GM18909 (cell line): ENCODE data around the gene SLC6A4.
"Not testable (repeated sequence)": the region's sequence is repeated elsewhere in the genome, so short reads cannot be mapped to it uniquely, and the experiment has no call there.

Experiments used
- ATAC-seq: cut with Tn5 transposase; IDR thresholded peaks from one replicate; pipeline ENCODE4 v1.9.1; 2021; ENCODE audit warnings: mild to moderate bottlenecking; ENCODE audit not compliant: unreplicated experiment, poor library complexity

SLC6A4 gene

DNA sequence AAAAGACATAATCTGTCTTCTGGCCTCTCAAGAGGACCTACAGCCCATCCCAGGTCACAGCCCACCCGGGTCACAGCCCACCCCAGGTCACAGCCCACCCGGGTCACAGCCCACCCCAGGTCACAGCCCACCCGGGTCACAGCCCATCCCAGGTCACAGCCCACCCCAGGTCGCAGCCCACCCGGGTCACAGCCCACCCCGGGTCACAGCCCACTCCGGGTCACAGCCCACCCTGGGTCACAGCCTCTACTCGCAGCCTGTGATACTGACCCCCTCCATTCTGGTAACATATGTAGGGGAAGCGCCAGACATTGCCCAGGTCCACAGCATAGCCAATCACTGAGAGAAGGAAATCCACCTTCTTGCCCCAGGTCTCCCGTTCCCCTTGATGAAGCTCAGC is 14.2 kb downstream of the SLC6A4 start:
- no peak for ATAC-seq

DNA sequence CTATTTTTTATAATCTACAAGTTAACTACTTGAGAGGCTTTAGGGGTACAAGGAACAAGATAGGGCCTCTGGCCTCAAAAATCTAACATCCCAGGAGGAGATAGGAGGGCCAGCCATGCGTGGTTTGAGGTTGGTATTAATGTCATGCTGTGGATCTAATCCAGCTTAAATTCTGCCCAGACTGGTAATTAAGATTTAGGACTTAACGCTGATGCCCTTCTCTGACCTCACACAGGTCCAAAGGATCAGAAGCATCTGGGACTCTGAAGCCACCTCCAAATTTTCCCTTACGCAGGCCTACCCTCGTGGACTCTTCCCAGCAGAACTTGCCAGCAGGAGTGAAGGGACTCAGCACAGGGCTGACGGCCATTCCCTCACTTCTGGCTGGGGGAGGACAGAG is 15.1 kb downstream of the SLC6A4 start:
- no peak for ATAC-seq

DNA sequence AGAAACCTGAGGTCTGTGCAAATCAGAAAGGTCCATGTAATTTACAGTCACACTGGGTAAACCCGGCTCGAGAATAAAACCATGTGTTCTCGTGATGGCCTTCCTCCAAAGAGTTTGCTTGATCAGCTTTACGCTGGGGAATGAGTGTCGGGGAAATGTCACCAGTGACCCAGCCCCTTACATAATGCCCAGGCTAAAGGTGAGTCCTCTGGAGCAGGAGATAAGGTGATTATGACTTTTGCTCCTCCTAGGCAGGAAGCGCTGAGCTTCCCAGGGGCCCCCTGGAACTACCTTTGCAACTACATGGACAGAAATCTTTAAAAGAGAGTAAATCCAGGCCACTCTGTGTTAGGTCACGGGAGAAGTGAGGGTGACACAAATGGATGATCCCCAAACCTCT is 15.7 kb downstream of the SLC6A4 start:
- ATAC-seq: no peak

DNA sequence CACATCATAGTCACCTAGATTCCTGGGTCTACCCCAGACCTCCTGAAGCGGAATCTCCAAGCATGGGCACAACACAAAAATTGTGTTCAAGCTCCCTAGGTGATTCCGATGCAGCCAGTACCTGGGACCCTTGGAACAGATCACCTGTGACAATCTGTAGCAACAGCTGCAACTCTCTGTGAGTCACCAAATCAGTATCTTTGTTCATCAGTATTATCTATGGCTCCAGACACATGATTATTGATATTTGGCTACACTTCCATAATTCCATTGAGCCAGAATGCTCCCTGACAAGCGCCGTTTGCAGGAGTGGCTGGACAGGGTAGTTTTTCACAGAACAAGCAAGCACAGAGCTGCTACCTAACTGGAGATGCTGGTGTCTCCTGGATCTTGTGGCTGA is 16.2 kb downstream of the SLC6A4 start:
- no peak for ATAC-seq

DNA sequence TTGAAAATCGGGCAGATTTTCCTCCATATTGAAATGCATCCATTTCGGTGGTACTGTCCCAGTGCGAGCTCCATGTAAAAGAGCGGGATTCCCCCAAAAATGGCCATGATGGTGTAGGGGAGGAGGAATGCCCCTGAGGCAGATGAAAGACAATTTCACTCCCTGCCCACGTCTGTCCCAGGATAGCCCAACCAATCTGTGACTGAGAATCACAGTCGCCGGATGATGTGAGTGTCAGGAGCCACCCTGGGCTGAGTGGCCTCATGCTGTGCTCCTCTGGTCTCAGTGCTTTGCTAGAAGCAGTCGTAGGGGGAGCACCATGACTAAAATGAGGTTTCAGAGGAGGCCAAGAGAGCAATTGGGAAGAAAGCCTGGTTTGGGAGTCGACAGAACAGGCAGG is 16.7 kb downstream of the SLC6A4 start:
- ATAC-seq: no peak

DNA sequence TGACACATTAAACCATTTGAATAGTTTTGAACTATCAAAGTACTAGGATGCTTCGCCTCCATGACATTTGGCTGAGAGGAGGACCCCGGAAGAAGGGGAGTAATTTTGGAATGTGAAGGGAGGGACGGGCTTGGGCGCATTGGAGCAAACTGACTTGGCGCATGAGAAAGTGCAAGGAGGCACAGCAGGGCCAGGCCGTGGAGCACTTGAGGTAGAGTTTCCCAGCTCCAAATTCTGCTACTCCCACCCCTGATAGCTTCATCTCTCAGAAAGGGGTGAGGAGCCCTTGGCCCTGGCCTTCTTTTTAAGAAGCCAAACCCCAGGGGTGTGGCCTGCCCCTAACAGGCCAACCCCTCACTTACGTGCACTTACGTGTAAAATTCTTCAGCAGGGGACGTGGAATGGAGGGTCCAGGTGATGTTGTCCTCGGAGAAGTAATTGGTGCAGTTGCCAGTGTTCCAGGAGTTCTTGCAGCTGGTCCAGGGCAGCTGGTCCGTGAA is 17.7 kb downstream of the SLC6A4 start:
- ATAC-seq: no peak

DNA sequence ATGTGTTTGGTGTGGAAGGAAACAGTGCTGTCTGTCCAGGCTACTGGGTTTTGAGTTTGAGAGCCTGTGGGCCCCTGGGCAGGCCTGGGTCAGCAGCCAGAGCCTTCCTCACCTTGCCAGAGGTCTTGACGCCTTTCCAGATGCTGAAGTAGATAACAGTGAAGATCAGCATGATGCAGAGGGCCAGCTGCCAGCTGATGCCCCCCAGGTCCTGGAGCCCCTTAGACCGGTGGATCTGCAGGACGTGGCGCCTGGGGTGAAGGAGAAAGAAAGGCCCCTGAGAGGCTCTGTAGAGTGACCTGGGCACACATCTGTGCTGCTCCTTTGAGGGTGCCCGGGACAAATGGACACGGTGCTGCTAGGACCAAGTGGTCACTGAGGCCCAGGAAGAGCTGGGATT is 18.4 kb downstream of the SLC6A4 start:
- no peak for ATAC-seq

DNA sequence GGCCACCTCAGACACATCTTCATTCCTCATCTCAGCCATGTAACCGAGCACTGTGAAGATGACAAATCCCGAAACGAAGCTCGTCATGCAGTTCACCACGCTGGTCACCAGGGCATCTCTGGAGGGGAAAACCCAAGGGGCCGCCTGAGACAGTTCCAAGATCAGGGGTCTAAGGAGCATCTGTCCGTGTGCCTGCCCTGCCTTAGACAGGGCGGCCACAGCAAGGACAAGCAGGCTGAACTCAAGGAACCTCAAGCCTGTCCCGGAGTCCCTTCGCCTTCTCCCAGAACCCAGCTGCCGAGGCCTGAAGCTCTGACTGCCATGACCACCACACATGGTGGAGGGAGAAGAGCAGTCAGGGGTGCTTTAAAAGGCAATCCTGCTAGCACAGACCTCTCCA is 22.7 kb downstream of the SLC6A4 start:
- peak; percentile 78 for ATAC-seq

DNA sequence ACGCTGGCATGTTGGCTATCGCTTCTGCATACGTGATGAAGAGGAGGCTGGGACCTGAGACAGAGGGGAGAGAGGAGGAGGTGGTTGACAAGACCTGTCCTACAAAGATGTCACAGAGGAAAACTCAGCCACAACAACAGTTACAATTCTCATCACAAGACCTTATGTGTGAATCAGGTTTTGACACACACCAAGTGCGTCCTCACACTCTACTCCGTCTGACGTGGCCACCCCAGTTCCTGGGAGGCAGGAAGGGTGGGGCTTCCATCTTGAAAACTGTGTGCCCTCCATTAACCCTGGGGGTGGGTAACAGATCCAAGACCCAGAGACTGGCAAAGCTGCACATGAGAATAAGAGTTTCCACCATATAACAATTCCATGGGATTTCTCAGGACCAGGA is 24.1 kb downstream of the SLC6A4 start:
- ATAC-seq: no peak

DNA sequence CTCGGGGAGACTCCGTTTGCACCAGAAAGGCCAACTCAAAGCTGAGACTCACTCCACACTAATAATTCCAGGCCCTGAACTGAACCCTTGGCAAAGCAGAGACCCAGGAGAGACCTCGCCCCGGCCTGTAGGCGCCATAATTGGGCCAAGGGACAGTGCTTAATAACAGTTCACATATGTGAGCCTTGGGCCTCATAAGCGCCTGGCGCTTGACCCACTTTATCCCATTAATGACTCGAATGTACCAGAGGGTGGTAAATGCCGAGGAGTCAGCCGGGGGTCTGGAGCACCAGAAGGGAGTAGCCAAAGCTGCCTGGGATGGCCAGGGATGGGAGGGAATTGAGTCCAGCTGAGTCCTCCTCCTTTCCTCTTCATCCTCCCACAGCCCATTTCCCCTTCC is 24.6 kb downstream of the SLC6A4 start:
- no peak for ATAC-seq

DNA sequence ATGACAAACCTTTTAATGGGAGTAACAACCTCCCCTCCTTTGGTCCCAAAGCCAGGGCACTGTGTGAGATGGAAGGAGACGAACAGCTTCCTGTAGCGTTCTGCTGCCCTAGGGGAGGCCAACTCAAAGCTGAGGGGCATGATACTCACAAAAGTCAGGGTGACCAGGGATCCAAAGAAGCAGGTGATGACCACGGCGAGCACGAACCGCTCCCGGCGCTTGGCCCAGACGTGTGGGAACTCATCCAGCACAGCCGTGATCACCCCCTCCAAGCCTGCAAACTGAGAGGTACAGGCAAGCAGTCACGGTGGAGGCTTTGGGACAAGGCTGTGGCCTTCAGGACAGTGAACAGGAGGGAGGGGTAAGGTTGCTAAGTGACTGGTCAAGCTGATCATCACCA is 25.1 kb downstream of the SLC6A4 start:
- ATAC-seq: no peak

DNA sequence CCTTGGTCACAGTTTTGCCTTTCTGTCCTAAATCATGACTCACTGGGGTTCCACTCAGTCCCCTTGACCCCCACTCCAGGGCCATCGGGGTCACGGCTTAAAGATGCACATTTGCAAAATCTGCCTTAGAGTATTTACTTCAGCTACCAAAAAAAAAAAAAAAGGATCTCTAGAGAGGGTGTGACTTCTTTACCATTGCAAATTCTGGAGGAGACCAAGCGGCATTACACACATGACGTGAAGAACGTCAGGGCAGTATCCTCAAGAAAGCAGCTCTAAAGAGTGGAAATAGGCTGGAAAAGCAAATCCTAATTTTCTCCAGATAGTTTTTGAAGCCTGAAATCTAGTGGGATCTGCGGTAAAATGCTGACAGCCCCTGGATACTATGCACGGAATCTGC is 25.6 kb downstream of the SLC6A4 start:
- ATAC-seq: no peak

DNA sequence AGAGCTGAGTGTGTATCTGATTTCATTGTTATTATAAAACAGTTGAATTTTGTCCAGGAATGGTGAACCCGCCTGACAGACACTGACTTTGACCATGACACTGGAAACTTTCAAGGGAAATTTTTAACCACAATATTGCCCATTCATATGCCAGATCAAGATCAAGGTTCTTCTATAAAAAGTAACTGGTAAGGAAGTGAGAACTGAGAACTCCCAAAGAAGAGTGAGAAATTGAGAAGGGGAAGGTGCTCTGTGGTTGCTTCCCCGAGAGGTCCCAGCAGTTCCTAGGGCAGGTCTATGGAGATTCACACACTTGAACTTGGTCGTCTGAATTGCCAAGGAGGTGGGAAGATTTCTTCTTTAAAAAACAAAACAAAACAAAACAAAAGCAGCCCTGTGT is 27.3 kb downstream of the SLC6A4 start:
- no peak for ATAC-seq

DNA sequence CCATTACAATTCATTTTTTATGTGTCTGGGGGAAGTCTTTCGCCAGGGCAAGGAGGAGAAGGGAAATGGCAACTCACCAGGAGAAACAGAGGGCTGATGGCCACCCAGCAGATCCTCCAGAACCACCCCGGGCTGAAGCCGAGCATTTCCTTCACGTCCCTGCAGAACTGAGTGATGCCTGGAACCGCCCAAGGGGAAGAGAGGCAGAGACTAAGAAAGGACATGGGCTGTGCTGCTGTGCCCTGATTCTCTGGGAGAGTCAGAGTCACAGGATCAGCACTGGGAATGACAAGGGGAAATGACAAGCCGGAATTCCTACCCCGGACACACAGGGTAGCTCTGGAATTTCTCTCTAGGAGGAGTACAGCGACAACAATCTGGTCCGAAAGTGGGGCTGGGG is 27.8 kb downstream of the SLC6A4 start:
- no peak for ATAC-seq

DNA sequence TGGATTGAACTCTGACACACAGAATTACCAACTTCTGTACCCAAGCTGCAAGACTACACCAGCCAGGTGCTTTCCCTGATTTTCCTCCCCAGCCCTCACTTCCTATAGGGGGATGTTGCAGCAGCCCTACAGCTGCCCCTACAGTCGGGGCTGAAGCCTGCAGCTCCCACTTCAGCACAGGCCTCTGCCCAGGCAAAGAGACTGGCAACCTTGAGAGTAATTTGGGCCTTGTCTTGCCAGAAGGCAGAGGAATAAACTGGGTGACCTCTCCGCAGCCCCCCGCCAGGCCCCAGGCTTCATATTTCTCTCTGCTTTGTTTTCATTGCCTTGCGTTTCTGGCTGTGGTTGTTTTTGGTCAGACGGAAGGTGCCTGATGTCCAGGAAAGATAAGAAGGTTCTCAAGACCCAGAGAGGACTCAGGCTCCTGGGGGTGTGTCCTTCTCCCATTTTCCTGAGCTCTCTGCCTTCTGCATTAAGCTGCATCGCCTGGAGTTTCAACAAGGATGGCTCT is 32.0 kb downstream of the SLC6A4 start:
- ATAC-seq: no peak

DNA sequence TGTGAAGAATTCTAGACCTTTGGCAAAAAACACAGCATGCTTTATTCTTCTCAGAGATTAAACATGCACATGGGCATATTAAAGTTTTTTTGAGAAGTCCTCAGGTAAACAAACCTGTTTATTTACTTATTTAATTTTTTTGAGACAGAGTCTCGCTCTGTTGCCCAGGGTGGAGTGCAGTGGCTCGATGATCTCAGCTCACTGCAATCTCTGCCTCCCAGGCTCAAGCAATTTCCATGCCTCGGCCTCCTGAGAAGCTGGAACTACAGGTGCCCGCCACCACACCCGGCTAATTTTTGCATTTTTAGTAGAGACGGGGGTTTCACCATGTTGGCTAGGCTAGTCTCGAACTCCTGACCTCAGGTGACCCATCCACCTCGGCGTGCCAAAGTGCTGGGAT is 34.8 kb downstream of the SLC6A4 start:
- ATAC-seq: not testable (repeated sequence)

DNA sequence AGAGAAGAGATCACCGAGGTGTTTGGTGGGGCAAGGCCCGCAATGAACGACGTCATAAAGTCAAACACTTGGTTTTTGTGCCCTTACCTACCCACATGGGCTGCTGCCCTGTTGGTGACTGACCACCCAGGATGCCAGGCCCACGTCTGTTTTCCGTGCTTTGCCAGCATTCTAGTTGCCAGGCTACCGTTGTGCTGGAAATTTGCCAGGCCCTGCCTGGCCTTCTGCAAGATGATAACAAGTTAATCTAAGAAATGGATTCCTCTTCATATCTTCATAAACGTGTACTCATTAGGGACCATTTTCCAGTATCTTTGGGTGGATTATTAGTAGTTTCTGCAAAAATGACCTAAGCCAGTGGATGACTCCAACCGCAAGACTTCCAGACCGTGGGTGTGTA is 35.4 kb downstream of the SLC6A4 start:
- no peak for ATAC-seq

DNA sequence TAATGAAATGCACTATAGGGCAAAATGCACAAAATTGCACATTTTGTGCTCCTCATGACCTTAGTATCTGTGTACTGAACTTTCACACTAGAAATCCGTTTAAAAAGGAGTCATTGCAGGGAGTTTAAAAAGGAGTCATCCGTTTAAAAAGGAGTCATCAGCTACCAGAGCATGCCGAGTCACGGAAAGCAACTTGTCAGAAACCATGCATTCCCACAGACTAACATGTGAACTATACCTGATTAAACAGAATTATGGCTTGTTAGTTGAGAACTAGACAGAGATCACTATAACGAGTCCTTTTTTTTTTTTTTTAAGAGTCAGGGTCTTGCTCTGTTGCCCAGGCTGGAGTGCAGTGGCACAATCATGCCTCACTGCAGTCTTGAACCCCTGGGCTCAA is 35.9 kb downstream of the SLC6A4 start:
- no peak for ATAC-seq

DNA sequence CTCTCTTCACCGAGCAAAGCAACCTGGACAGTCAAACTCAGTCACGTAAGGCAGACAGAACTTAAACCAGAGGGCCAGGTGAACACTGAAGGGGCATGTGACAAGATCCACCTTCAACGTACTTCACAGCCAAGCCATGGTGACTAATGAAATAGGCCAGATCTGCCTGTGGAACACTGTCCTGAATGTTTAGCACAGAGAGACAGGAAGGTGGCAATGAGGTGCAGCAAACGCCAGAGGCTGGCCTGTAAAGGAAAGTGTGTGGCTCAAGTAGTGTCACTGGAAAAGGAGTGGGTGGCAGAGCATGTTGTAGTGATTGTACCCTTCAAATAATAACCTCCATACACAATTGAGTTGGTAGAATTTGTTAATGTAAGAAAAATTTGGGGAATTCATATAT is 38.1 kb downstream of the SLC6A4 start:
- ATAC-seq: no peak

DNA sequence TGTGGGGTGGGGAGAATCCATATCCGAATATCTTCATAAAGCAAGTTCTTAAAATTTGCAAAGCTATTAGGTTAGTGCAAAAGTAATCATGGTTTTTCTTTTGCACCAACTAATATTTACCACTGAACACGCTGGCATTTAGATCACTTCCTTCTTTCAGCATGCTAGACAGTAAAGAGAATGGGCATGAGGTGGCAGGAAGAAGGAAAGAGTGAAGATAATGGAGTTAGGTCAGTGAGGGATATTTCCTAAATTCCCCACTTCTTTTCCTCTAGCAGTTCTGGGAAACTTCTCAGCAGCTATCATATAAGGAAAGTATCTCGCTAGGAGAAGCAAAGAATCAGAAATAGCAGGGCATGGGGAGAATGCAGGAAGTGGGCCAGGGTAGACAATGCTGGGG is 39.0 kb downstream of the SLC6A4 start:
- ATAC-seq: no peak

DNA sequence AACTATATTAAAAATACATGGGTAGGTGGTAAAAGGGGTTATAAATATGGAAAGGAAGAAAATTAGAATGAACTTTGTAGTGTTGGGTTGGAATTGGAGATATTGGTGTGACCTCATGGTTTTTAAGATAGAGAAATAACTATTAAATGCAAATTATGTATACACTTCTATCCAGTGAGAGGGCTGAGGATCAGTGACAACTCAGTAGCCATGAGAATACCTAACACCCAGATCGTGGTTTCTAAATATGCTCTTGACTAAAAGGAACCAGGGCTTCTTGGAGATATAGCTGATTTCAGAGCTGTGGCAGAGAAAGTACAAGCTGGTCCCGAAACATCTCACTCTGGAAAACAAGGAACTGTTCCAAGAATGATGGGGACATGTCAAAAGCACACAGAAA is 44.4 kb downstream of the SLC6A4 start:
- no peak for ATAC-seq

DNA sequence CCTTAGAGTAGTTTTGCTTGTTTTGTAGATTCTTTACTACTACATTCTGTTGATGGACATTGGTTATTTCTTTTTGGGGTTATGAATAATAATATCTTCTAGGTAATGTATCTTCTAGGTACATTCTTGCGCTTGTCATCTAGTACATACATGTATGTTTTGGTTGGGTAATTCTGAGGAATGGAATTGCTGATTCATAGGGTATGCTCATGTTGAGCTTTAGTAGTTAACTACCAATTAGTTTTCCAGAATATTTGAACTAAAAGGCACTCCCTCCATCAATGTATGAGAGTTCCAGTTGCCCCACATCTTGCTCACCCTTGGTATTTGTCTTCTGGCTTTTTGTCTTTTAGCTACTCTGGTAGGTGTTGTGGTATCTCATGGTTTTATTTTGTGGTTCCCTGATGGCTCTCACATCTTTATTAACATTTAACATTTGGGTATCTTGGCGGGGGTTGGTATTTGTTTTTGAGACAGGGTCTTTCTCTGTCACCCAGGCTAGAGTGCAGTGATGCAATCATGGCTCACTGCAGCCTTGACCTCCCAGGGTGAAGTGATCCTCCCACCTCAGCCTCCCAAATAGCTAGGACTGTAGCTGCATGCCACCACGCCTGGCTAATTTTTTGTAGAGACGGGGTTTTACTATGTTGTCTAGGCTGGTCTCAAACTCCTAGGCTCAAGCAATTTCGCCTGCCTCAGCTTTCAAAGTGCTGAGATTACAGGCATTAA is 47.1 kb downstream of the SLC6A4 start:
- no peak for ATAC-seq
